AG04450 (cell line): ENCODE measurements around the gene ENC1. TPM values are rescaled to one million over a fixed set of nuclear protein-coding genes. Genes with fewer than 3 reads are reported as not detected.
A peak's percentile ranks its signal among the peaks of the same experiment; 100 is the strongest.

Experiments used
- CTCF ChIA-PET: fragments of 300-600, 350-600 bp; formaldehyde crosslinking; extraction: SDS; loops from one replicate; lab custom pipeline; 2022; ENCODE audit warnings: antibody characterized with exemption, inconsistent platforms; lab: Charles Lee
- POLR2A ChIA-PET: fragments of 350-600 bp; formaldehyde crosslinking; extraction: SDS; loops from one replicate; lab custom pipeline; 2021; ENCODE audit warnings: antibody characterized with exemption, inconsistent platforms; lab: Yijun Ruan, JAX
- DNase-seq: peaks from one replicate; pipeline ENCODE4 v3.0.0-alpha.2; 2011; ENCODE audit warnings: low read depth, low spot score
- H3K27ac ChIP-seq: one replicate; pipeline ENCODE4 v1.5.1; 2012; ENCODE audit warnings: low read depth, low read length, control low read depth
- H3K27me3 ChIP-seq: one replicate; pipeline ENCODE4 v1.6.0; 2012; ENCODE audit warnings: low read length; ENCODE audit not compliant: control insufficient read depth, insufficient read depth
- H3K4me3 ChIP-seq: 2 replicates; pipeline ENCODE4 v1.5.1; 2011; ENCODE audit warnings: mild to moderate bottlenecking, low read depth, low read length, control low read depth
- H3K9me3 ChIP-seq: 2 replicates; pipeline ENCODE4 v1.5.1; 2012; ENCODE audit warnings: low read length; ENCODE audit not compliant: control insufficient read depth, insufficient read depth
- CTCF ChIP-seq: IDR thresholded peaks from 2 replicates; pipeline ENCODE4 v1.5.1; 2011; ENCODE audit warnings: low read depth, low read length, control low read depth, inconsistent platforms
- polyA plus RNA-seq: library from polyadenylated mRNA; depleted of rRNA; stranded (reverse); fragments of >200 nt; gene quantifications from 2 replicates; pipeline ENCODE4 v1.2.3, GENCODE V29; 2011

Gene ENC1
- polyA plus RNA-seq, 1 experiment, result 19.3 TPM

- CTCF ChIA-PET, result interaction anchor here (0.8 kb wide), 1 partner anchor 53 kb away, joined by 3 read pairs; no protein-coding TSS in a partner anchor
These were observed 43.6 kb downstream of the ENC1 start for GRCh38 chr5:74596927-74597326.

GRCh38 chr5:74595143-74595925 lies 45.2 kb downstream of the ENC1 start:
- Histone ChIP-seq H3K9me3 (no peaks in the 10 kb centered on the region), H3K27me3 (no peaks in the 10 kb centered on the region), H3K4me3 (no peak overlapping the region), H3K27ac (no peak overlapping the region)
- peak; percentile 30 for DNase-seq
- no peak for TF ChIP-seq CTCF
- CTCF ChIA-PET, result interaction anchor here (0.7 to 1.2 kb wide), 2 partner anchors 15 to 46 kb away, joined by 3 read pairs; no protein-coding TSS in a partner anchor
- POLR2A ChIA-PET, result interaction anchor here (0.7 kb wide), 1 partner anchor 20 kb away, joined by 3 read pairs; no protein-coding TSS in a partner anchor

More at GRCh38 chr5:74596927-74597326, 43.6 kb downstream of the ENC1 start:
- POLR2A ChIA-PET, result no interaction called here
- H3K27me3 ChIP-seq, result no peaks in the 10 kb centered on the region
- no peak for DNase-seq
- no peak for TF ChIP-seq CTCF
- H3K27ac ChIP-seq, result no peak overlapping the region
- no peak overlapping the region for H3K4me3 ChIP-seq
- H3K9me3 ChIP-seq, result no peaks in the 10 kb centered on the region

- no peak for DNase-seq
- no peaks in the 10 kb centered on the region for H3K27me3 ChIP-seq
- H3K4me3 ChIP-seq, result no peak overlapping the region
- ChIA-PET POLR2A (no interaction called here), CTCF (interaction anchor here (1.2 kb wide), 1 partner anchor 47 kb away, joined by 3 read pairs; no protein-coding TSS in a partner anchor)
- H3K9me3 ChIP-seq, result no peaks in the 10 kb centered on the region
- H3K27ac ChIP-seq, result no peak overlapping the region
- no peak for TF ChIP-seq CTCF
These were observed 46.1 kb downstream of the ENC1 start for GRCh38 chr5:74594137-74595040.

GRCh38 chr5:74589204-74590056 lies 51.1 kb downstream of the ENC1 start:
- CTCF ChIA-PET, result no interaction called here
- Histone ChIP-seq H3K9me3 (no peaks in the 10 kb centered on the region), H3K27ac (no peak overlapping the region), H3K27me3 (no peaks in the 10 kb centered on the region), H3K4me3 (no peak overlapping the region)
- no peak for TF ChIP-seq CTCF
- no peak for DNase-seq
- POLR2A ChIA-PET, result no interaction called here
